Activated B cell treated with CpG ODN at 0.5 μM for 24 hours (primary cell): ENCODE data around the gene UPF2. TPM values are rescaled to one million over a fixed set of nuclear protein-coding genes. Genes with fewer than 3 reads are reported as not detected.

Source experiments
- ATAC-seq: fragments of 200-7000 bp; cut with Tn5 transposase; one replicate; pipeline ENCODE4 v1.10.0; 2021; ENCODE audit warnings: low read depth, mild to moderate bottlenecking, moderate library complexity
- CTCF ChIA-PET: fragments of 350-600 bp; sonication (Branson Sonifier 250); formaldehyde crosslinking; loops from one replicate; lab custom pipeline; 2021; ENCODE audit warnings: antibody characterized with exemption; lab: Charles Lee
- POLR2A ChIA-PET: fragments of 350-600 bp; sonication (Branson Sonifier 250); formaldehyde crosslinking; loops from one replicate; lab custom pipeline; 2021; ENCODE audit warnings: antibody characterized with exemption; lab: Charles Lee
- DNase-seq: peaks from one replicate; pipeline ENCODE4 v3.0.0; 2022
- H3K27ac Mint-ChIP-seq: one replicate; pipeline ENCODE4 v1.8.0; 2020; ENCODE audit warnings: mixed read lengths
- H3K27me3 Mint-ChIP-seq: one replicate; pipeline ENCODE4 v1.8.0; 2021; ENCODE audit warnings: mixed read lengths
- H3K36me3 Mint-ChIP-seq: one replicate; pipeline ENCODE4 v1.8.0; 2021; ENCODE audit warnings: low read depth, mixed read lengths
- H3K4me1 Mint-ChIP-seq: one replicate; pipeline ENCODE4 v1.8.0; 2021; ENCODE audit warnings: mixed read lengths
- H3K4me3 Mint-ChIP-seq: one replicate; pipeline ENCODE4 v1.8.0; 2020; ENCODE audit warnings: mild to moderate bottlenecking, mixed read lengths
- H3K9me3 Mint-ChIP-seq: one replicate; pipeline ENCODE4 v1.8.0; 2020; ENCODE audit warnings: mixed read lengths
- CTCF ChIP-seq: fragments of 200-600 bp; IDR thresholded peaks from one replicate; pipeline ENCODE4 v1.8.0; 2022; ENCODE audit warnings: antibody characterized with exemption, mild to moderate bottlenecking
- intact Hi-C: fragments of 100-400 bp; cut with micrococcal nuclease; formaldehyde crosslinking; loops from one replicate; pipeline ENCODE4 v1.15.1; 2024
- total RNA-seq: library from RNA; stranded (reverse); gene quantifications from 2 replicates; pipeline ENCODE4 v1.2.3, GENCODE V29; 2022

UPF2 gene
- total RNA-seq, 1 donor from 2014 or later, result 58.0 TPM

DNA sequence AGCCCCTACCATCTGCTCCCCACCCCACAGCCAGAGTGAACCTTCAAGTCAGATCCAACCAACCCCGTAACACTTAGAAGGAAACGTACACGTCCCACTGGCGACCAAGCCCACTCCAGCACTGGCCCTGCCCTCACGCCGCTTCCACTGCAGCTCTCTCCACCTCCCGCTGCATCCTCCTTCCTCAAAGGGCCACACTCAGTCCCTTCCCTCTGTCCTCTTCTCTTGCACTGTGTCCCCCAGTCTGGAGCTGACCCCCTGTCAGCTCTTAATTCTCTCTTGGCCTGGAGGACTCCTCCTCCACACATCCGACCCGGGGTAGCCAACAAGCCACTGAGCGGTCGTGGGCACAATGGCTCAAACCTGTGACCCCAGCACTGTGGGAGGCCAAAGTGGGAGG, 133.6 kb downstream of the UPF2 start:
- H3K4me3 Mint-ChIP-seq, result no peak overlapping the region
- H3K36me3 Mint-ChIP-seq, result no peaks in the 10 kb centered on the region
- no peaks in the 10 kb centered on the region for H3K4me1 Mint-ChIP-seq
- ChIA-PET POLR2A (no interaction called here), CTCF (no interaction called here)
- no peaks in the 10 kb centered on the region for H3K9me3 Mint-ChIP-seq
- H3K27ac Mint-ChIP-seq, result no peak overlapping the region
- no peak for DNase-seq
- TF ChIP-seq CTCF, result no peak
- H3K27me3 Mint-ChIP-seq, result no peaks in the 10 kb centered on the region
- intact Hi-C loops, result no loop called here
- no peak for ATAC-seq

DNA sequence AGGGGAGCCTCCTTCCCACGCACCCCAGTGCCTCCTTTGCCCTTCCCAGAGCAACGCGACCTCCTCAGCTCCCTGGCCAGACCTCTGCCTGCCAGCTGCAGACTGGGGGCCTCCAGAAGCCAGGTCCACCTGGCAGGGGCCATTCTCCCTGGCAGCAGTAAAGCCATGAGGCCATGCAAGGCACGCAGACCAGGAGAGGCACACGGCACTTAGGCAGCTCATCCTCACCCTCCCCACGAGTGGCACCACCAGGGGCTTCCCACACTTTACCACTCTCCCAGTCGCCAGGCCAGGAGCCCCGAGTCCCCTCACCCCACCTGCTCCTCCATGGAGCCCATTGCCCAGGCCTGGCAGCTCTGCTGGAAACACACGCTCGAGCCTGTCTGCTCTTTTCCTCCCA, 134.1 kb downstream of the UPF2 start:
- H3K36me3 Mint-ChIP-seq, result no peaks in the 10 kb centered on the region
- CTCF ChIA-PET, result no interaction called here
- H3K4me3 Mint-ChIP-seq, result no peak overlapping the region
- H3K27me3 Mint-ChIP-seq, result no peaks in the 10 kb centered on the region
- POLR2A ChIA-PET, result no interaction called here
- ATAC-seq, result no peak
- H3K9me3 Mint-ChIP-seq, result no peaks in the 10 kb centered on the region
- H3K4me1 Mint-ChIP-seq, result no peaks in the 10 kb centered on the region
- DNase-seq, result no peak
- no peak for TF ChIP-seq CTCF
- H3K27ac Mint-ChIP-seq, result no peak overlapping the region
- intact Hi-C loops, result no loop called here

- Mint-ChIP-seq H3K4me1 (no peaks in the 10 kb centered on the region), H3K27me3 (peaks cover 2% of the 10 kb centered on the region), H3K9me3 (no peaks in the 10 kb centered on the region), H3K27ac (no peak overlapping the region), H3K4me3 (no peak overlapping the region), H3K36me3 (no peaks in the 10 kb centered on the region)
- DNase-seq, result no peak
- no peak for TF ChIP-seq CTCF
- intact Hi-C loops, result no loop called here
- CTCF ChIA-PET, result no interaction called here
- POLR2A ChIA-PET, result no interaction called here
- no peak for ATAC-seq
Observed at GRCh38 chr10:11907914-11908313, 134.7 kb downstream of the UPF2 start.

GRCh38 chr10:11906714-11907113, 135.9 kb downstream of the UPF2 start:
- no peak for TF ChIP-seq CTCF

DNA sequence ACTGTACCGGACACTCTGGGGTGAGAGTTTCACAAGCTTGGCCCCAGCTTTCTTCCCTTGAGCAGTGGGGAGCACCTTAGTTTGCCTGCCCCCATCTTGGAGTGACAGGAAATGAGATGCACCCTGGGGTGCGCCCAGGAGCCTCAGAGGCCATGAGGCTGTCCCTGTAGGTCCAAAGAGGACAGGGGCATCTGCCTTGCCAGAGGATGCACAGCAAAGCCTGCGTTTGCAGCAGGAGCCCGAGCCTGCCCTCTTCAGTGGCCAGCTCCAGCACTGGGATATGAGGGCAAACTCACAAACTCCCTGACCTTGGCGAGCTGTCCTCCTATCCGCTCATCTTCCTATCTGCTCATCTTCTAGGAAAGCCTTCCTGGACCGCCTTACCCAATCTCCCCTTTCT, 140.0 kb downstream of the UPF2 start:
- no peaks in the 10 kb centered on the region for H3K4me1 Mint-ChIP-seq
- POLR2A ChIA-PET, result no interaction called here
- no peak for TF ChIP-seq CTCF
- no peak for DNase-seq
- no peaks in the 10 kb centered on the region for H3K9me3 Mint-ChIP-seq
- CTCF ChIA-PET, result no interaction called here
- no peaks in the 10 kb centered on the region for H3K36me3 Mint-ChIP-seq
- intact Hi-C loops, result no loop called here
- H3K27me3 Mint-ChIP-seq, result peaks cover 2% of the 10 kb centered on the region
- no peak for ATAC-seq
- H3K27ac Mint-ChIP-seq, result no peak overlapping the region
- H3K4me3 Mint-ChIP-seq, result no peak overlapping the region

More at GRCh38 chr10:11906714-11907113, 135.9 kb downstream of the UPF2 start:
- no peaks in the 10 kb centered on the region for H3K9me3 Mint-ChIP-seq
- POLR2A ChIA-PET, result interaction anchor here (0.6 kb wide), 1 partner anchor 300 kb away, joined by 6 read pairs; no protein-coding TSS in a partner anchor
- H3K4me3 Mint-ChIP-seq, result no peak overlapping the region
- H3K27ac Mint-ChIP-seq, result no peak overlapping the region
- intact Hi-C loops, result no loop called here
- ATAC-seq, result no peak
- H3K27me3 Mint-ChIP-seq, result peaks cover 2% of the 10 kb centered on the region
- no peaks in the 10 kb centered on the region for H3K4me1 Mint-ChIP-seq
- no peak for DNase-seq
- H3K36me3 Mint-ChIP-seq, result no peaks in the 10 kb centered on the region
- CTCF ChIA-PET, result no interaction called here
